ENCODE data around the gene PKN1.
A peak's percentile ranks its signal among the peaks of the same experiment; 100 is the strongest.

PKN1 gene

DNA sequence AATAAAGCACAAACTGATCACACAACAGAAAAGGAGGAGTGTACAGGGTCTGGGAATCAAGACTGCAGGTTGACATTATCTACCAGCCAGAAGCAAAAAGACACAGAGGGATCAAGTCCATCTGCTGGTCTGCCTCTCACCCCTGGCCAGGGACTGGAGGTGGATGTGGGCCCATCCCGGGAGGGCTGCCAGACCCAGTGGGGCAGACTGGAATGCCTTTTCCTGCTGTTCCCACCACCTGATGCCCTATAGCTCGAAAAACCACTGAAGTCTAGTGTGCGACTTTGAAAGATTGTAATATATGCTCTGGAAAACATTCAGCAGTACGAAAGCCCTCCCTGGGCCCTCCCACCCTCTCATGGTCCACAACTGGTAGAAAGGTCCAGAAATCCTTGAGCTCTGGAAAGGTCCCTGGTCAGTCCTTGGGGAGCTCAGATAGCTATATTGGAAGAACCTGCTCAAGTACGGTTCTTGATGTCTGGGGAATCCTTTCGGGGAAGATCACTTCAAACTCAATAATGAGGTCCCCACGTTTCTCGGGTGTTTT, 82.5 kb downstream of the PKN1 start:
- peak overlapping the region in 1 of 2 experiments; percentile 85; a peak in 3 of 4 replicates for H3K4me3 ChIP-seq (ENCODE audit: low read depth in 1 of 2, low read length in 2 of 2)
- H3K27me3 ChIP-seq (ENCODE audit: insufficient read depth, low read length, poor library complexity), result no peaks in the 10 kb centered on the region
- H3K9ac ChIP-seq (ENCODE audit: low read depth, low read length), result peak overlapping the region; percentile 89; the same call in 1 of the 2 replicates
- H3K9me3 ChIP-seq (ENCODE audit: insufficient read depth, low read length, severe bottlenecking), result no peaks in the 10 kb centered on the region
- H4K20me1 ChIP-seq (ENCODE audit: insufficient read depth, low read length), result peaks cover 40% of the 10 kb centered on the region
- ATAC-seq (ENCODE audit: insufficient read depth, low read depth), result no peak
- H3K27ac ChIP-seq (ENCODE audit: low read length), result peak overlapping the region; percentile 43; the same call in 1 of the 2 replicates
- H3K79me2 ChIP-seq (ENCODE audit: insufficient read depth, low read length), result peaks cover 37% of the 10 kb centered on the region
- no peak overlapping the region for H2AFZ ChIP-seq (ENCODE audit: low read depth, low read length)
- H3K36me3 ChIP-seq (ENCODE audit: insufficient read depth, low read length), result peaks cover 35% of the 10 kb centered on the region
- peak overlapping the region; percentile 98 for H3K4me2 ChIP-seq (ENCODE audit: insufficient read depth, low read length)
- peaks cover 44% of the 10 kb centered on the region for H3K4me1 ChIP-seq (ENCODE audit: insufficient read depth, low read length)
- TF ChIP-seq, protein P1, sequence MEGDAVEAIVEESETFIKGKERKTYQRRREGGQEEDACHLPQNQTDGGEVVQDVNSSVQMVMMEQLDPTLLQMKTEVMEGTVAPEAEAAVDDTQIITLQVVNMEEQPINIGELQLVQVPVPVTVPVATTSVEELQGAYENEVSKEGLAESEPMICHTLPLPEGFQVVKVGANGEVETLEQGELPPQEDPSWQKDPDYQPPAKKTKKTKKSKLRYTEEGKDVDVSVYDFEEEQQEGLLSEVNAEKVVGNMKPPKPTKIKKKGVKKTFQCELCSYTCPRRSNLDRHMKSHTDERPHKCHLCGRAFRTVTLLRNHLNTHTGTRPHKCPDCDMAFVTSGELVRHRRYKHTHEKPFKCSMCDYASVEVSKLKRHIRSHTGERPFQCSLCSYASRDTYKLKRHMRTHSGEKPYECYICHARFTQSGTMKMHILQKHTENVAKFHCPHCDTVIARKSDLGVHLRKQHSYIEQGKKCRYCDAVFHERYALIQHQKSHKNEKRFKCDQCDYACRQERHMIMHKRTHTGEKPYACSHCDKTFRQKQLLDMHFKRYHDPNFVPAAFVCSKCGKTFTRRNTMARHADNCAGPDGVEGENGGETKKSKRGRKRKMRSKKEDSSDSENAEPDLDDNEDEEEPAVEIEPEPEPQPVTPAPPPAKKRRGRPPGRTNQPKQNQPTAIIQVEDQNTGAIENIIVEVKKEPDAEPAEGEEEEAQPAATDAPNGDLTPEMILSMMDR (IDR thresholded peaks at IDR 0.05; ENCODE audit: borderline replicate concordance, extremely low read depth, low read length, poor library complexity, severe bottlenecking), result no peak
- TF ChIP-seq EZH2 (IDR thresholded peaks at IDR 0.05; ENCODE audit: borderline replicate concordance, low read depth, low read length, severe bottlenecking), result no peak
- no peak for DNase-seq

DNA sequence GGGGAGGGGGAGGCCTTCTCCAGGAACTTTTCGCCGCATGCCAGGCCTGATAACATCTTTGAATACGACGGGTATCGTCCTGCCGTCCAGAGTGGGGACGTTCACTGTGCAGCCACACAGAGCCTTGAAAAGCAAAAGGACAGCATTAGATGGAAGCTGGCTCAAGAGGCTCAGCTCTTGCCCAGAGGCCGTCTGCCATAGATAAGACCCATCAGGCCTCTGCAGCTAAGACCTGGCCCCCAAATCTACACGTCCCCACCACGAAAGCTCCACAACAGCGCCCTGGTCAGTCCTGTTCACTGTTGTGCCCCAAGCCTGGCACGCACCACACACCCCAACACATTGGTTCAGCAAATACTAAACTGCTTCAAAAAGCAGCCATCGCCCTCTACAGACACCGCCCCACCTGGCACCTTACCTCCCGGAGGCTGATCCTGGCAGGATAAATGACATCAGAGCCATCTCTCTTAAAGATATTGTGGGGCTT, 83.0 kb downstream of the PKN1 start:
- H3K27ac ChIP-seq (ENCODE audit: low read length), result peak overlapping the region; percentile 43
- H3K4me3 ChIP-seq (ENCODE audit: low read depth in 1 of 2, low read length in 2 of 2), result peak overlapping the region; percentile 85 to 92; a peak in 3 of 4 replicates
- ATAC-seq (ENCODE audit: insufficient read depth, low read depth) (no peak), DNase-seq (no peak)
- H3K4me2 ChIP-seq (ENCODE audit: insufficient read depth, low read length), result peak overlapping the region; percentile 98
- no peak overlapping the region for H2AFZ ChIP-seq (ENCODE audit: low read depth, low read length)
- TF ChIP-seq EZH2 (IDR thresholded peaks at IDR 0.05; ENCODE audit: borderline replicate concordance, low read depth, low read length, severe bottlenecking), result no peak
- TF ChIP-seq, protein P1 (IDR thresholded peaks at IDR 0.05; ENCODE audit: borderline replicate concordance, extremely low read depth, low read length, poor library complexity, severe bottlenecking), result peak; percentile 23
- H4K20me1 ChIP-seq (ENCODE audit: insufficient read depth, low read length), result peaks cover 40% of the 10 kb centered on the region
- H3K79me2 ChIP-seq (ENCODE audit: insufficient read depth, low read length), result peaks cover 37% of the 10 kb centered on the region
- H3K27me3 ChIP-seq (ENCODE audit: insufficient read depth, low read length, poor library complexity), result no peaks in the 10 kb centered on the region
- H3K9ac ChIP-seq (ENCODE audit: low read depth, low read length), result peak overlapping the region; percentile 89
- peaks cover 44% of the 10 kb centered on the region for H3K4me1 ChIP-seq (ENCODE audit: insufficient read depth, low read length)
- H3K36me3 ChIP-seq (ENCODE audit: insufficient read depth, low read length), result peaks cover 35% of the 10 kb centered on the region
- H3K9me3 ChIP-seq (ENCODE audit: insufficient read depth, low read length, severe bottlenecking), result no peaks in the 10 kb centered on the region

DNA sequence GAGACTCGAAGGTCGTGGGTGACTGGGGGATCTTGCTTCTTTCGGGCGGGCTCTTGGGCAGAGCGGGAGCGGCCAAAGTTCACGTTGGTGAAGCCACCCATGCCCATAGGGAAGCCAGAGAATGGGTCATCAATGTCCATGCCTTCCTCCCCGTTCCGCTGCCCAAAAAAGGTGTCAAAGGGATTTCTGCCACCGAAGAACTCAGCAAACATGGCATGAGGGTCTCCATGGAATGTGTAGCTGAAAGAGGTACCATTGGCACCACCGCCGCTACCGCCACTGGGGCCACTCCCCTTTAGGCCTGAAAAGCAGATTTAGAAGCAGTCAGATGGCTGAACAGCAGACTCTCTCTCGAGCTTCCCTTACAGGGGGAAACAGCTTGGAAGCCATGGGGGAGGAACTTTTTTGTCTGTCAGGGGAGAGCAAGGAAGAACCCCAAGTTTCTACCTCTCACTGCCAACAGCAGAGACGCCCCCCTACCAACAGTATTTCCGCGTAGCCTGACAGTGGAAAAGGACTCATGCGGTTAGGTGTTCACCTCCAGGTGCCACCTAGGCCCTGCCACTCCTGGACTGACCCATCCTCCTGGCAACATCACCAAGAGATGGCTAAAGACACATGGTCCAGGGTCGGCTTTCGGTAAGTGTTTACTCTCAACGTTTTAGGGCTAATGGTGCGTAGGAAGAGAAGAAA, 83.8 kb downstream of the PKN1 start:
- Histone ChIP-seq H3K36me3 (ENCODE audit: insufficient read depth, low read length) (peaks cover 35% of the 10 kb centered on the region), H3K4me2 (ENCODE audit: insufficient read depth, low read length) (peak overlapping the region; percentile 98), H3K9me3 (ENCODE audit: insufficient read depth, low read length, severe bottlenecking) (no peaks in the 10 kb centered on the region), H3K9ac (ENCODE audit: low read depth, low read length) (peak overlapping the region; percentile 89), H3K4me3 (ENCODE audit: low read depth in 1 of 2, low read length in 2 of 2) (peak overlapping the region; percentile 85 to 92; a peak in 3 of 4 replicates), H3K4me1 (ENCODE audit: insufficient read depth, low read length) (peaks cover 44% of the 10 kb centered on the region), H3K79me2 (ENCODE audit: insufficient read depth, low read length) (peaks cover 37% of the 10 kb centered on the region), H4K20me1 (ENCODE audit: insufficient read depth, low read length) (peaks cover 40% of the 10 kb centered on the region), H2AFZ (ENCODE audit: low read depth, low read length) (no peak overlapping the region), H3K27ac (ENCODE audit: low read length) (peak overlapping the region; percentile 95), H3K27me3 (ENCODE audit: insufficient read depth, low read length, poor library complexity) (no peaks in the 10 kb centered on the region)
- ATAC-seq (ENCODE audit: insufficient read depth, low read depth) (no peak), DNase-seq (no peak)
- no peak for TF ChIP-seq EZH2 (IDR thresholded peaks at IDR 0.05; ENCODE audit: borderline replicate concordance, low read depth, low read length, severe bottlenecking)

DNA sequence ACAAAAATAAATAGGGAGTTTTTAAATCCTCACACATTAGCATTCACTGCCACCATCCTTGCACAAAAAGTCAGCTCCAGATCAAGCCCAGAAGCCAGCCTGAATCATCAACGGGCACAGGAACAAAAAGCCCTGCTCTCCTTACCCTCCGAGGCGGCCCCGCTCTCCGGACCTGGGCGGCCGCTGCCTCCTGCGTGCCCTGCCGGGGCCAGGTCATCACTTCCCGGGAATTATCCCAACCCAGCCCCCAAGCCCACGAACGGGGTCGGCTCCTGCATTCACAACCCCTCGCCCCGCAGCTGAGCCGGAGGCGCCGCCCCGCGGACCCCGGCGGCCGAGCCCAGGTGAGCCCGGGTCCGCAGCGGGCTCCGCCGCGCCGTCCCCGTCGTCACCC, 84.3 kb downstream of the PKN1 start:
- H4K20me1 ChIP-seq (ENCODE audit: insufficient read depth, low read length), result peaks cover 40% of the 10 kb centered on the region
- peaks cover 44% of the 10 kb centered on the region for H3K4me1 ChIP-seq (ENCODE audit: insufficient read depth, low read length)
- peak overlapping the region; percentile 95 for H3K27ac ChIP-seq (ENCODE audit: low read length)
- H2AFZ ChIP-seq (ENCODE audit: low read depth, low read length), result no peak overlapping the region
- H3K9me3 ChIP-seq (ENCODE audit: insufficient read depth, low read length, severe bottlenecking), result no peaks in the 10 kb centered on the region
- TF ChIP-seq, protein P1 (IDR thresholded peaks at IDR 0.05; ENCODE audit: borderline replicate concordance, extremely low read depth, low read length, poor library complexity, severe bottlenecking), result peak; percentile 3
- TF ChIP-seq EZH2 (IDR thresholded peaks at IDR 0.05; ENCODE audit: borderline replicate concordance, low read depth, low read length, severe bottlenecking), result no peak
- H3K4me2 ChIP-seq (ENCODE audit: insufficient read depth, low read length), result peak overlapping the region; percentile 98
- DNase-seq (no peak), ATAC-seq (ENCODE audit: insufficient read depth, low read depth) (no peak)
- peaks cover 35% of the 10 kb centered on the region for H3K36me3 ChIP-seq (ENCODE audit: insufficient read depth, low read length)
- peak overlapping the region; percentile 85 to 92; a peak in 3 of 4 replicates for H3K4me3 ChIP-seq (ENCODE audit: low read depth in 1 of 2, low read length in 2 of 2)
- H3K27me3 ChIP-seq (ENCODE audit: insufficient read depth, low read length, poor library complexity), result no peaks in the 10 kb centered on the region
- peak overlapping the region; percentile 89 for H3K9ac ChIP-seq (ENCODE audit: low read depth, low read length)
- H3K79me2 ChIP-seq (ENCODE audit: insufficient read depth, low read length), result peaks cover 37% of the 10 kb centered on the region
